ENCODE data around the gene POPDC3. TPM values are rescaled to one million over a fixed set of nuclear protein-coding genes. Genes with fewer than 3 reads are reported as not detected.

POPDC3 gene
- total RNA-seq, 4 donors from 2014 or later, result 0.79 to 1.8 TPM; not detected in 2

- H3K27me3 ChIP-seq, result peaks cover 33% of the 10 kb centered on the region
- H3K4me1 ChIP-seq, result peaks cover 0 to 9% (median 3%) of the 10 kb centered on the region in 4 donors
- intact Hi-C loops (cut with DNase I; ENCODE audit: low total_unique reads) (no loop called here), in situ Hi-C loops (cut with MboI; ENCODE audit: low pct_ligation_motif_present in 1 of 4, low pct_unique_long_range_greater_than_20kb in 1 of 4, low sequenced_read_pairs in 3 of 4) (no loop called here)
- no peak for DNase-seq
- H3K27ac ChIP-seq, result no peak overlapping the region
- no peak overlapping the region for H3K4me3 ChIP-seq
- no peaks in the 10 kb centered on the region for H3K9me3 ChIP-seq
- WGBS, 2 donors (ENCODE audit: low coverage in 1 of 2), result 69 to 90% methylated on average over 2 of the region's 2 CpGs
- no peak for TF ChIP-seq POLR2A (IDR thresholded peaks at IDR 0.05)
- no peak for TF ChIP-seq EP300 (IDR thresholded peaks at IDR 0.05; ENCODE audit: low read depth)
- TF ChIP-seq CTCF (IDR thresholded peaks at IDR 0.05), result no peak
- no peak for TF ChIP-seq POLR2AphosphoS5 (IDR thresholded peaks at IDR 0.05)
- H3K36me3 ChIP-seq, result no peaks in the 10 kb centered on the region
Measured at GRCh38 chr6:105138141-105138540, 41.7 kb downstream of the POPDC3 start.

GRCh38 chr6:105137388-105137787 lies 42.4 kb downstream of the POPDC3 start:
- in situ Hi-C loops (cut with MboI; ENCODE audit: low pct_ligation_motif_present in 1 of 4, low pct_unique_long_range_greater_than_20kb in 1 of 4, low sequenced_read_pairs in 3 of 4) (no loop called here), intact Hi-C loops (cut with DNase I; ENCODE audit: low total_unique reads) (no loop called here)
- peaks cover 0 to 9% (median 3%) of the 10 kb centered on the region in 4 donors for H3K4me1 ChIP-seq
- 32 to 43% methylated on average over 4 to 32 of the region's 32 CpGs for WGBS, 2 donors (ENCODE audit: low coverage in 1 of 2)
- TF ChIP-seq POLR2A (IDR thresholded peaks at IDR 0.05) (no peak), POLR2AphosphoS5 (IDR thresholded peaks at IDR 0.05) (no peak), EP300 (IDR thresholded peaks at IDR 0.05; ENCODE audit: low read depth) (no peak), CTCF (IDR thresholded peaks at IDR 0.05) (no peak)
- peaks cover 33% of the 10 kb centered on the region for H3K27me3 ChIP-seq
- no peaks in the 10 kb centered on the region for H3K9me3 ChIP-seq
- DNase-seq, result no peak
- H3K4me3 ChIP-seq, result peak overlapping the region; percentile 36 to 82 (median 71)
- H3K27ac ChIP-seq, result peak overlapping the region; percentile 76 to 89 (median 82)
- no peaks in the 10 kb centered on the region for H3K36me3 ChIP-seq

GRCh38 chr6:105136431-105137350 lies 43.1 kb downstream of the POPDC3 start:
- Histone ChIP-seq H3K9me3 (no peaks in the 10 kb centered on the region), H3K27me3 (peaks cover 33% of the 10 kb centered on the region), H3K36me3 (no peaks in the 10 kb centered on the region), H3K27ac (peak overlapping the region; percentile 76 to 89 (median 82)), H3K4me3 (peak overlapping the region; percentile 37 to 82 (median 71)), H3K4me1 (peaks cover 0 to 9% (median 3%) of the 10 kb centered on the region in 4 donors)
- DNase-seq, result peak; percentile 55
- TF ChIP-seq CTCF (IDR thresholded peaks at IDR 0.05) (peak; percentile 10 to 34 (median 20)), POLR2A (IDR thresholded peaks at IDR 0.05) (no peak)
- 1% methylated on average over 75 of the region's 122 CpGs; no CpG with 5 or more reads in 1 of the 2 donors for WGBS, 2 donors (ENCODE audit: low coverage in 1 of 2)
- intact Hi-C loops (cut with DNase I; ENCODE audit: low total_unique reads), result no loop called here
- in situ Hi-C loops (cut with MboI; ENCODE audit: low pct_ligation_motif_present in 1 of 4, low pct_unique_long_range_greater_than_20kb in 1 of 4, low sequenced_read_pairs in 3 of 4), result no loop called here

- Histone ChIP-seq H3K27ac (peak overlapping the region; percentile 76 to 89 (median 82)), H3K36me3 (no peaks in the 10 kb centered on the region), H3K4me1 (peaks cover 0 to 9% (median 3%) of the 10 kb centered on the region in 4 donors), H3K4me3 (peak overlapping the region; percentile 37 to 82 (median 71)), H3K9me3 (no peaks in the 10 kb centered on the region), H3K27me3 (peaks cover 33% of the 10 kb centered on the region)
- in situ Hi-C loops (cut with MboI; ENCODE audit: low pct_ligation_motif_present in 1 of 4, low pct_unique_long_range_greater_than_20kb in 1 of 4, low sequenced_read_pairs in 3 of 4), result no loop called here
- WGBS, 2 donors (ENCODE audit: low coverage in 1 of 2), result 14 to 25% methylated on average over 7 to 18 of the region's 24 CpGs
- intact Hi-C loops (cut with DNase I; ENCODE audit: low total_unique reads), result no loop called here
- TF ChIP-seq POLR2A (IDR thresholded peaks at IDR 0.05), result no peak
- no peak for TF ChIP-seq CTCF (IDR thresholded peaks at IDR 0.05)
- TF ChIP-seq POLR2AphosphoS5 (IDR thresholded peaks at IDR 0.05), result no peak
- no peak for TF ChIP-seq EP300 (IDR thresholded peaks at IDR 0.05; ENCODE audit: low read depth)
- DNase-seq, result no peak
Measured at GRCh38 chr6:105135907-105136430, 43.8 kb downstream of the POPDC3 start.

Measured in transverse colon (tissue), 4 donors.